HepG2 (cell line): ENCODE data around the gene NFE2L2. TPM values are rescaled to one million over a fixed set of nuclear protein-coding genes. Genes with fewer than 3 reads are reported as not detected.
A peak's percentile ranks its signal among the peaks of the same experiment; 100 is the strongest.

Experiments
- ELF3 ChIP-seq: IDR thresholded peaks from 2 replicates; pipeline ENCODE4 v1.6.1; 2016; ENCODE audit warnings: missing genetic modification reagents, missing compliant biosample characterization
- HOMEZ ChIP-seq: IDR thresholded peaks from 2 replicates; pipeline ENCODE4 v1.6.1; 2016; ENCODE audit warnings: low read depth
- IRF2 ChIP-seq: IDR thresholded peaks from 2 replicates; pipeline ENCODE4 v1.6.1; 2018; ENCODE audit warnings: missing genetic modification reagents, missing compliant biosample characterization
- KMT2B ChIP-seq: IDR thresholded peaks from 2 replicates; pipeline ENCODE4 v1.6.1; 2016; ENCODE audit warnings: missing genetic modification reagents, missing compliant biosample characterization
- MED1 ChIP-seq: sonication (generic); formaldehyde crosslinking; IDR thresholded peaks from 2 replicates; pipeline ENCODE4 v1.4.0; 2020; ENCODE audit warnings: missing genetic modification reagents
- NCOA5 ChIP-seq: sonication (generic); formaldehyde crosslinking; IDR thresholded peaks from 2 replicates; pipeline ENCODE4 v1.4.0; 2020; ENCODE audit warnings: missing genetic modification reagents
- NFKB2 ChIP-seq: sonication (generic); formaldehyde crosslinking; IDR thresholded peaks from 2 replicates; pipeline ENCODE4 v1.4.0; 2020; ENCODE audit warnings: missing genetic modification reagents, borderline replicate concordance
- SALL1 ChIP-seq: sonication (generic); formaldehyde crosslinking; IDR thresholded peaks from 2 replicates; pipeline ENCODE4 v1.8.0; 2022; ENCODE audit warnings: mild to moderate bottlenecking, missing genetic modification reagents
- TARDBP ChIP-seq: sonication (generic); formaldehyde crosslinking; IDR thresholded peaks from 2 replicates; pipeline ENCODE4 v1.8.0; 2022; ENCODE audit warnings: mild to moderate bottlenecking, missing genetic modification reagents
- ZEB1 ChIP-seq: IDR thresholded peaks from 2 replicates; pipeline ENCODE4 v1.6.1; 2012; ENCODE audit warnings: mild to moderate bottlenecking, low read depth, inconsistent platforms; ENCODE audit not compliant: insufficient replicate concordance
- ZNF234 ChIP-seq: sonication (generic); formaldehyde crosslinking; conservative IDR thresholded peaks from 2 replicates; pipeline ENCODE4 v1.5.1; 2020; ENCODE audit warnings: mild to moderate bottlenecking, missing genetic modification reagents
- ZNF275 ChIP-seq: sonication (generic); formaldehyde crosslinking; IDR thresholded peaks from 2 replicates; pipeline ENCODE4 v1.8.0; 2022; ENCODE audit warnings: missing genetic modification reagents, mild to moderate bottlenecking, inconsistent platforms, borderline replicate concordance
- ZNF761 ChIP-seq: sonication (generic); formaldehyde crosslinking; conservative IDR thresholded peaks from 2 replicates; pipeline ENCODE4 v1.4.0; 2020; ENCODE audit warnings: mild to moderate bottlenecking, missing genetic modification reagents
- ZNF878 ChIP-seq: sonication (generic); formaldehyde crosslinking; IDR thresholded peaks from 2 replicates; pipeline ENCODE4 v1.8.1; 2023; ENCODE audit warnings: mild to moderate bottlenecking, missing genetic modification reagents, moderate library complexity
- polyA plus RNA-seq, 8 experiments: library from polyadenylated mRNA; depleted of rRNA in 3 of 8; stranded (reverse) in 7 of 8; unstranded in 1 of 8; fragments of >200 nt; fragmentation: Illumina TruSeq in 4 of 8; extraction: Trizol in 4 of 8; gene quantifications; 2 replicates each; pipeline versions ENCODE4 v1.2.1 to v1.2.3, GENCODE V29; 2011 to 2016; ENCODE audit warnings: low read depth in 4 of 8, missing spikeins in 1 of 8, mixed read lengths in 1 of 8; ENCODE audit not compliant: insufficient read depth in 1 of 8
- total RNA-seq, 5 experiments: library from RNA; depleted of rRNA; stranded (reverse); fragments of >200 nt; fragmentation: Illumina TruSeq; extraction: Trizol; gene quantifications; 2 replicates each; pipeline ENCODE4 v1.2.3, GENCODE V29; 2016; ENCODE audit warnings: low read depth in 1 of 5
- TF ChIP-seq, protein P1 (sequence below): sonication (generic); formaldehyde crosslinking; IDR thresholded peaks from 2 replicates; pipeline ENCODE4 v1.4.0; 2020; ENCODE audit warnings: missing genetic modification reagents, borderline replicate concordance
- TF ChIP-seq, protein P2 (sequence below): sonication (generic); formaldehyde crosslinking; IDR thresholded peaks from 2 replicates; pipeline ENCODE4 v1.4.0; 2020; ENCODE audit warnings: missing genetic modification reagents
- TF ChIP-seq, protein P3 (sequence below): sonication (generic); formaldehyde crosslinking; IDR thresholded peaks from 2 replicates; pipeline ENCODE4 v1.4.0; 2020; ENCODE audit warnings: missing genetic modification reagents, borderline replicate concordance
- TF ChIP-seq, protein P4 (sequence below): sonication (generic); formaldehyde crosslinking; IDR thresholded peaks from 2 replicates; pipeline ENCODE4 v1.4.0; 2020; ENCODE audit warnings: mild to moderate bottlenecking, missing genetic modification reagents

Gene NFE2L2
- total and polyA plus RNA-seq, 2 of the 13 experiments (the other 11 are each of a cell fraction or from before 2014, with no cell fraction given), result 84.6 to 215 TPM

DNA sequence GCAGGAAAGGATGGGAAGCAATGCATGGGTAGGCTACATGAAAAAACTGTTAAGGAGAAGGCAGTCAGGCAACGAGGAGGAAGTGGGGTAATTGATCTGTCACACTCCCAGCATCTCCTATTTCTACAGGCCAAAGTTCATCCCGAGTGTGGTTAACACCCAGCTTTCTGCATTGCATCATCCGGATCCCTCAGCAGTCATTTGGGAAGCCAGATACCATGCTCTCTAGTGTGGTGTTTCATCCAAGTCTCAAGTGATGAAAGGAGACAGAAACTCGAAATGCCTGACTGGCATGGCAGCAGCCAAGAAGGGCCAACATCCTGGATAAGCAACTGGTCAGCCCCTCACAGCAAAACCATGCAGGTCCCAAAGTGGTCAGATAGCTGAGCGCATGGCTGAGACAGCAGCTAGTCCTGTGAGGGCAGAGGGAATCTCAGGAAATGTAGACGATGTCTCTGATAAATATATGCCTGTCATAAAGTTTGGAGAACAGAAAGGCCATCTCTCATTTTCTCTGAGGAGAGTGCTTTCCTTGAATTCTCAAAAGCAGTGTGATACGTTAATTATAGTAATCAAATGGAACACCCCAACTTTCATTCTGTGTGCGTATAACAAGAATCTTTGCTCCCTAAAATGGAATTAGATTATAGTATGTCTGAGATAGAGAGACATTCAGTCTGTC is 76.8 kb downstream of the NFE2L2 start (continued):
- no peak for TF ChIP-seq NFKB2 (CRISPR knock-in tag)
- TF ChIP-seq SALL1 (CRISPR knock-in tag), result peak; percentile 100
- TF ChIP-seq TARDBP (CRISPR knock-in tag), result peak; percentile 97
- TF ChIP-seq, protein P1, sequence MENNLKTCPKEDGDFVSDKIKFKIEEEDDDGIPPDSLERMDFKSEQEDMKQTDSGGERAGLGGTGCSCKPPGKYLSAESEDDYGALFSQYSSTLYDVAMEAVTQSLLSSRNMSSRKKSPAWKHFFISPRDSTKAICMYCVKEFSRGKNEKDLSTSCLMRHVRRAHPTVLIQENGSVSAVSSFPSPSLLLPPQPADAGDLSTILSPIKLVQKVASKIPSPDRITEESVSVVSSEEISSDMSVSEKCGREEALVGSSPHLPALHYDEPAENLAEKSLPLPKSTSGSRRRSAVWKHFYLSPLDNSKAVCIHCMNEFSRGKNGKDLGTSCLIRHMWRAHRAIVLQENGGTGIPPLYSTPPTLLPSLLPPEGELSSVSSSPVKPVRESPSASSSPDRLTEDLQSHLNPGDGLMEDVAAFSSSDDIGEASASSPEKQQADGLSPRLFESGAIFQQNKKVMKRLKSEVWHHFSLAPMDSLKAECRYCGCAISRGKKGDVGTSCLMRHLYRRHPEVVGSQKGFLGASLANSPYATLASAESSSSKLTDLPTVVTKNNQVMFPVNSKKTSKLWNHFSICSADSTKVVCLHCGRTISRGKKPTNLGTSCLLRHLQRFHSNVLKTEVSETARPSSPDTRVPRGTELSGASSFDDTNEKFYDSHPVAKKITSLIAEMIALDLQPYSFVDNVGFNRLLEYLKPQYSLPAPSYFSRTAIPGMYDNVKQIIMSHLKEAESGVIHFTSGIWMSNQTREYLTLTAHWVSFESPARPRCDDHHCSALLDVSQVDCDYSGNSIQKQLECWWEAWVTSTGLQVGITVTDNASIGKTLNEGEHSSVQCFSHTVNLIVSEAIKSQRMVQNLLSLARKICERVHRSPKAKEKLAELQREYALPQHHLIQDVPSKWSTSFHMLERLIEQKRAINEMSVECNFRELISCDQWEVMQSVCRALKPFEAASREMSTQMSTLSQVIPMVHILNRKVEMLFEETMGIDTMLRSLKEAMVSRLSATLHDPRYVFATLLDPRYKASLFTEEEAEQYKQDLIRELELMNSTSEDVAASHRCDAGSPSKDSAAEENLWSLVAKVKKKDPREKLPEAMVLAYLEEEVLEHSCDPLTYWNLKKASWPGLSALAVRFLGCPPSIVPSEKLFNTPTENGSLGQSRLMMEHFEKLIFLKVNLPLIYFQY (CRISPR knock-in tag), result no peak; the same call in 1 of the 2 replicates
- peak; percentile 100 for TF ChIP-seq ELF3 (CRISPR knock-in tag)
- TF ChIP-seq, protein P2, sequence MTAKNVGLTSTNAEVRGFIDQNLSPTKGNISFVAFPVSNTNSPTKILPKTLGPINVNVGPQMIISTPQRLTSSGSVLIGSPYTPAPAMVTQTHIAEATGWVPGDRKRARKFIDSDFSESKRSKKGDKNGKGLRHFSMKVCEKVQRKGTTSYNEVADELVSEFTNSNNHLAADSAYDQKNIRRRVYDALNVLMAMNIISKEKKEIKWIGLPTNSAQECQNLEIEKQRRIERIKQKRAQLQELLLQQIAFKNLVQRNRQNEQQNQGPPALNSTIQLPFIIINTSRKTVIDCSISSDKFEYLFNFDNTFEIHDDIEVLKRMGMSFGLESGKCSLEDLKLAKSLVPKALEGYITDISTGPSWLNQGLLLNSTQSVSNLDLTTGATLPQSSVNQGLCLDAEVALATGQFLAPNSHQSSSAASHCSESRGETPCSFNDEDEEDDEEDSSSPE (CRISPR knock-in tag), result peak; percentile 60
- TF ChIP-seq ZEB1, result peak; percentile 79
- peak; percentile 98 for TF ChIP-seq MED1 (CRISPR knock-in tag)
- TF ChIP-seq ZNF878, result peak; percentile 86; the same call in 1 of the 2 replicates
- TF ChIP-seq HOMEZ, result peak; percentile 98
- peak; percentile 74 for TF ChIP-seq KMT2B (CRISPR knock-in tag)
- 0 out of 2 replicates have a peak, but pooled peaks have one; percentile 13 for TF ChIP-seq ZNF275 (CRISPR knock-in tag)
- TF ChIP-seq ZNF234 (CRISPR knock-in tag), result no peak
- TF ChIP-seq, protein P3, sequence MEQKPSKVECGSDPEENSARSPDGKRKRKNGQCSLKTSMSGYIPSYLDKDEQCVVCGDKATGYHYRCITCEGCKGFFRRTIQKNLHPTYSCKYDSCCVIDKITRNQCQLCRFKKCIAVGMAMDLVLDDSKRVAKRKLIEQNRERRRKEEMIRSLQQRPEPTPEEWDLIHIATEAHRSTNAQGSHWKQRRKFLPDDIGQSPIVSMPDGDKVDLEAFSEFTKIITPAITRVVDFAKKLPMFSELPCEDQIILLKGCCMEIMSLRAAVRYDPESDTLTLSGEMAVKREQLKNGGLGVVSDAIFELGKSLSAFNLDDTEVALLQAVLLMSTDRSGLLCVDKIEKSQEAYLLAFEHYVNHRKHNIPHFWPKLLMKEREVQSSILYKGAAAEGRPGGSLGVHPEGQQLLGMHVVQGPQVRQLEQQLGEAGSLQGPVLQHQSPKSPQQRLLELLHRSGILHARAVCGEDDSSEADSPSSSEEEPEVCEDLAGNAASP (CRISPR knock-in tag), result peak; percentile 87; the same call in 1 of the 2 replicates
- TF ChIP-seq NCOA5, result no peak
- peak; percentile 96 for TF ChIP-seq IRF2 (CRISPR knock-in tag)
- TF ChIP-seq, protein P4, sequence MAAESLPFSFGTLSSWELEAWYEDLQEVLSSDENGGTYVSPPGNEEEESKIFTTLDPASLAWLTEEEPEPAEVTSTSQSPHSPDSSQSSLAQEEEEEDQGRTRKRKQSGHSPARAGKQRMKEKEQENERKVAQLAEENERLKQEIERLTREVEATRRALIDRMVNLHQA (CRISPR knock-in tag), result peak; percentile 79; the same call in 1 of the 2 replicates
- TF ChIP-seq ZNF761 (CRISPR knock-in tag), result 0 out of 2 replicates have a peak, but pooled peaks have one; percentile 19
